Sigmoid colon (tissue), 7 donors: ENCODE data around the gene CDH13. TPM values are rescaled to one million over a fixed set of nuclear protein-coding genes. Genes with fewer than 3 reads are reported as not detected.

Source experiments
- DNase-seq: peaks from one replicate; pipeline ENCODE4 v3.0.0-alpha.2; 2019
- H3K27ac ChIP-seq, 4 donors: fragments of 200-600 bp; sonication (generic); one replicate each; pipeline ENCODE4 v1.5.1; 2016 to 2019; ENCODE audit warnings: mild to moderate bottlenecking in 1 of 4
- H3K27me3 ChIP-seq, 3 donors: fragments of 200-600 bp; sonication (generic); one replicate each; pipeline ENCODE4 v1.5.1; 2019; ENCODE audit warnings: mild to moderate bottlenecking in 1 of 3
- H3K36me3 ChIP-seq, 4 donors: fragments of 200-600 bp; sonication (generic); one replicate each; pipeline ENCODE4 v1.5.1; 2016 to 2019
- H3K4me1 ChIP-seq, 4 donors: fragments of 200-600 bp; sonication (generic); one replicate each; pipeline ENCODE4 v1.5.1; 2017 to 2019
- H3K4me3 ChIP-seq, 4 donors: fragments of 200-600 bp; sonication (generic); one replicate each; pipeline ENCODE4 v1.5.1; 2017 to 2019; ENCODE audit warnings: mild to moderate bottlenecking in 2 of 4, moderate library complexity in 1 of 4
- H3K9me3 ChIP-seq, 4 donors: fragments of 200-600 bp in 3 of 4; sonication (generic) in 3 of 4; one replicate each; pipeline versions ENCODE4 v1.5.1 to v1.6.1; 2013 to 2019
- EP300 ChIP-seq, 4 donors: sonication (generic); formaldehyde crosslinking; IDR thresholded peaks; one replicate each; pipeline ENCODE4 v1.6.1; 2017; ENCODE audit warnings: antibody characterized with exemption in 4 of 4
- POLR2A ChIP-seq, 2 donors: fragments of 450-650 bp; IDR thresholded peaks; one replicate each; pipeline ENCODE4 v1.6.1; 2016; ENCODE audit warnings: antibody characterized with exemption in 2 of 2, mild to moderate bottlenecking in 2 of 2, moderate library complexity in 2 of 2
- POLR2AphosphoS5 ChIP-seq, 4 donors: sonication (generic); formaldehyde crosslinking; IDR thresholded peaks; one replicate each; pipeline ENCODE4 v1.6.1; 2017; ENCODE audit warnings: antibody characterized with exemption in 4 of 4
- WGBS, 2 donors: extraction: QIAGEN DNeasy Blood & Tissue Kit; methylation state at CpG; one replicate each; pipeline ENCODE4 v1.1.7; 2013; 5-methylcytosine and 5-hydroxymethylcytosine counted together
- intact Hi-C: fragments of 100-400 bp; cut with DNase I; formaldehyde crosslinking; loops from one replicate; pipeline ENCODE4 v1.15.1; 2023
- polyA plus RNA-seq, 3 donors: library from polyadenylated mRNA; stranded (reverse); fragments of 200-250 nt; gene quantifications; one replicate each; pipeline ENCODE4 v1.2.3, GENCODE V29; 2013
- total RNA-seq, 4 donors: library from RNA; depleted of rRNA; stranded (reverse); fragments of >200 nt; gene quantifications; one replicate each; pipeline ENCODE4 v1.1.0, GENCODE V29; 2016
- TF ChIP-seq, protein P1 (sequence below), 4 experiments: fragments of 450-650 bp in 3 of 4; fragments of 200-600 bp in 1 of 4; IDR thresholded peaks; one replicate each; pipeline ENCODE4 v1.5.1; 2016 to 2019; ENCODE audit warnings: antibody characterized with exemption in 4 of 4, mild to moderate bottlenecking in 3 of 4, moderate library complexity in 2 of 4
- donor health status: healthy with polysubstance abuse.
- donor health status: Bipolar disorder and iron deficiency.
- donor health status: healthy.

The CDH13 gene
- total and polyA plus RNA-seq, 7 donors, result 0.60 to 17.6 (median 11.8) TPM

- Histone ChIP-seq H3K27me3 (peaks cover 0 to 37% (median 12%) of the 10 kb centered on the region in 3 donors), H3K4me1 (peaks cover 0 to 50% (median 47%) of the 10 kb centered on the region in 4 donors), H3K36me3 (no peaks in the 10 kb centered on the region), H3K27ac (no peak overlapping the region), H3K4me3 (no peak overlapping the region), H3K9me3 (no peaks in the 10 kb centered on the region)
- DNase-seq, result peak; percentile 29
- intact Hi-C loops, result no loop called here
- WGBS, 2 donors, result 83 to 89% methylated on average over 10 of the region's 10 CpGs
- TF ChIP-seq POLR2AphosphoS5 (IDR thresholded peaks at IDR 0.05) (no peak), POLR2A (IDR thresholded peaks at IDR 0.05) (no peak), EP300 (IDR thresholded peaks at IDR 0.05) (no peak)
- TF ChIP-seq, protein P1, sequence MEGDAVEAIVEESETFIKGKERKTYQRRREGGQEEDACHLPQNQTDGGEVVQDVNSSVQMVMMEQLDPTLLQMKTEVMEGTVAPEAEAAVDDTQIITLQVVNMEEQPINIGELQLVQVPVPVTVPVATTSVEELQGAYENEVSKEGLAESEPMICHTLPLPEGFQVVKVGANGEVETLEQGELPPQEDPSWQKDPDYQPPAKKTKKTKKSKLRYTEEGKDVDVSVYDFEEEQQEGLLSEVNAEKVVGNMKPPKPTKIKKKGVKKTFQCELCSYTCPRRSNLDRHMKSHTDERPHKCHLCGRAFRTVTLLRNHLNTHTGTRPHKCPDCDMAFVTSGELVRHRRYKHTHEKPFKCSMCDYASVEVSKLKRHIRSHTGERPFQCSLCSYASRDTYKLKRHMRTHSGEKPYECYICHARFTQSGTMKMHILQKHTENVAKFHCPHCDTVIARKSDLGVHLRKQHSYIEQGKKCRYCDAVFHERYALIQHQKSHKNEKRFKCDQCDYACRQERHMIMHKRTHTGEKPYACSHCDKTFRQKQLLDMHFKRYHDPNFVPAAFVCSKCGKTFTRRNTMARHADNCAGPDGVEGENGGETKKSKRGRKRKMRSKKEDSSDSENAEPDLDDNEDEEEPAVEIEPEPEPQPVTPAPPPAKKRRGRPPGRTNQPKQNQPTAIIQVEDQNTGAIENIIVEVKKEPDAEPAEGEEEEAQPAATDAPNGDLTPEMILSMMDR (IDR thresholded peaks at IDR 0.05), result no peak
These were observed 5.2 kb downstream of the CDH13 start for GRCh38 chr16:82631701-82632685.

DNA sequence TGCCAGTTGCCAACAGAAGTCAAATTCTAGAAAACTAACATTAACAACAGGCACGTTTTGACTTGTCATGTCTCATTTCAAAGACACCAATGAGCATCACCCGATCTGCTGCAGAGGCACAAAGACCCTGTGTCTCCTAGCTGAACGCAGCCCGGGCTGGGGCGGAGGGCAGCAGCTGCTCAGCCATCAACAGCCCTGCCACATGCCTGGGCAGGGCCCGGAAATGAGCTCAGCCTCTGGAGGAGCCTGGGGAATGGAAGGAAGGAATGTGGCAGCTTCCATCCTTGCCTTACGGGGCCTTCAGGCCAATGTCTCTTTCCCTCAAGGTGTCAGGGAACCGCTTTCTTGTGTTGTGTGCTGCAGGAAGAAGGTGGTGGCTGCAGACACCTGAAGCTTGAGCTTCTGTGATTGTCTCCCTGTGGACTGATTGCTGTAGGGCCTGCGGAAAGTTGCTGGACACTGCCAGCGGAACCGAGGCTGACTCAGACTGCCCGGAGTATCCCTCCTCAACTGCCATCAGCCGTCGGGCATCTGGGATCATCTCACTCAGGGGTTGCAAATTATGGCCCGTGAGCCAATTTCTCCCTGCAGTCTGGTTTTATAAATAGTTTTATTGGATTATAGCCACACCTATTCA is 7.3 kb downstream of the CDH13 start:
- TF ChIP-seq POLR2AphosphoS5 (IDR thresholded peaks at IDR 0.05), result no peak
- TF ChIP-seq, protein P1 (IDR thresholded peaks at IDR 0.05), result no peak
- TF ChIP-seq EP300 (IDR thresholded peaks at IDR 0.05), result no peak
- no peaks in the 10 kb centered on the region for H3K36me3 ChIP-seq
- intact Hi-C loops, result no loop called here
- H3K27ac ChIP-seq, result peak overlapping the region in 2 of 4 donors; percentile 14 to 25
- peaks cover 0 to 31% (median 26%) of the 10 kb centered on the region in 4 donors for H3K4me1 ChIP-seq
- peak; percentile 41 for DNase-seq
- H3K4me3 ChIP-seq, result no peak overlapping the region
- H3K9me3 ChIP-seq, result no peaks in the 10 kb centered on the region
- WGBS, 2 donors, result 27 to 65% methylated on average over 15 of the region's 15 CpGs
- H3K27me3 ChIP-seq, result peaks cover 0 to 16% (median 0%) of the 10 kb centered on the region in 3 donors

GRCh38 chr16:82634955-82635610 is 8.3 kb downstream of the CDH13 start:
- peaks cover 0 to 21% (median 17%) of the 10 kb centered on the region in 4 donors for H3K4me1 ChIP-seq
- H3K27ac ChIP-seq, result peak overlapping the region in 1 of 4 donors; percentile 14
- no peaks in the 10 kb centered on the region for H3K36me3 ChIP-seq
- DNase-seq, result peak; percentile 32
- H3K9me3 ChIP-seq, result no peaks in the 10 kb centered on the region
- TF ChIP-seq POLR2AphosphoS5 (IDR thresholded peaks at IDR 0.05), result no peak
- TF ChIP-seq, protein P1 (IDR thresholded peaks at IDR 0.05), result no peak
- TF ChIP-seq POLR2A (IDR thresholded peaks at IDR 0.05), result no peak
- no peak for TF ChIP-seq EP300 (IDR thresholded peaks at IDR 0.05)
- WGBS, 2 donors, result 84 to 94% methylated on average over 2 of the region's 2 CpGs
- H3K27me3 ChIP-seq, result peaks cover 0 to 6% (median 0%) of the 10 kb centered on the region in 3 donors
- no peak overlapping the region for H3K4me3 ChIP-seq
- intact Hi-C loops, result no loop called here

DNA sequence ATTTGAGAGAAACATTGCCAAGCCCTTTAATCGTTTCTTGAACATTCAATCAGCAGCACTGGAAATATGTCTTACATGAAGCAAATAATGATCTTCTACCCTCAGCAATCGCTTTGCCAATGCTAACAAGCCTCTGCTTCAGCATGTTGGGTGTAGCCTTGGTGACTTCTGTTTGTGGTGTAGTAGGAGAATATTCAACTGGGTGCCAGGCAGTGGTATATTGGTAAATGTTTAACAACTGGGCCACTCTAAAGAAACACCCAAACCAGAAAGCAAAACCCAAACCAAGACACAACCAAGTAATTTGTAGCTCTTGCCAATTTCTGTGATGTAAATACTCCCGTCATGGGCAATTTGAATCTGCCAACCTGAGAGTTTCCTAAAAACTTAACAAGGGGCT is 9.7 kb downstream of the CDH13 start:
- no peaks in the 10 kb centered on the region for H3K27me3 ChIP-seq
- H3K36me3 ChIP-seq, result no peaks in the 10 kb centered on the region
- 17 to 69% methylated on average over 3 of the region's 3 CpGs for WGBS, 2 donors
- H3K4me1 ChIP-seq, result peaks cover 0 to 13% (median 8%) of the 10 kb centered on the region in 4 donors
- intact Hi-C loops, result no loop called here
- H3K27ac ChIP-seq, result no peak overlapping the region
- TF ChIP-seq POLR2AphosphoS5 (IDR thresholded peaks at IDR 0.05) (no peak), POLR2A (IDR thresholded peaks at IDR 0.05) (no peak), EP300 (IDR thresholded peaks at IDR 0.05) (no peak)
- TF ChIP-seq, protein P1 (IDR thresholded peaks at IDR 0.05), result no peak
- H3K4me3 ChIP-seq, result no peak overlapping the region
- no peak for DNase-seq
- no peaks in the 10 kb centered on the region for H3K9me3 ChIP-seq
